B cell (primary cell): ENCODE results near the gene SCARF1. TPM values are rescaled to one million over a fixed set of nuclear protein-coding genes. Genes with fewer than 3 reads are reported as not detected.

Source experiments
- ATAC-seq: fragments of 200-7000 bp; cut with Tn5 transposase; one replicate; pipeline ENCODE4 v1.10.0; 2021; ENCODE audit warnings: low read depth, mild to moderate bottlenecking, moderate number of reproducible peaks, moderate library complexity
- CTCF ChIA-PET: fragments of 350-600 bp; sonication (Branson Sonifier 250); formaldehyde crosslinking; loops from one replicate; lab custom pipeline; 2021; ENCODE audit warnings: antibody characterized with exemption, inconsistent platforms; lab: Charles Lee
- POLR2A ChIA-PET: fragments of 350-600 bp; sonication (Branson Sonifier 250); formaldehyde crosslinking; loops from one replicate; lab custom pipeline; 2021; ENCODE audit warnings: antibody characterized with exemption; lab: Charles Lee
- DNase-seq: peaks from one replicate; pipeline ENCODE4 v3.0.0; 2013
- H2AFZ ChIP-seq: 2 replicates; pipeline ENCODE4 v1.6.1; 2012; ENCODE audit warnings: mild to moderate bottlenecking, low read depth, low read length; ENCODE audit not compliant: insufficient read depth, poor library complexity, severe bottlenecking
- H3K27ac ChIP-seq, 2 donors: 1 replicate in 1 of 2; 2 replicates in 1 of 2; pipeline ENCODE4 v1.5.1; 2012 to 2013; ENCODE audit warnings: low read length in 2 of 2, mild to moderate bottlenecking in 2 of 2, moderate library complexity in 1 of 2
- H3K27me3 ChIP-seq, 4 experiments: fragments of 200-600 bp in 1 of 4; sonication (generic) in 1 of 4; replicated peaks in 1 of 4; 1 replicate in 2 of 4; 2 replicates in 2 of 4; pipeline versions ENCODE4 v1.6.1 to v1.7.0; 2013 to 2016; ENCODE audit warnings: low read length in 3 of 4, mild to moderate bottlenecking in 2 of 4, mixed read lengths in 1 of 4, moderate library complexity in 1 of 4; ENCODE audit not compliant: insufficient read depth in 4 of 4, control insufficient read depth in 3 of 4; ENCODE audit errors: control extremely low read depth in 1 of 4
- H3K36me3 ChIP-seq, 2 experiments: replicated peaks in 1 of 2; 1 replicate in 1 of 2; 2 replicates in 1 of 2; pipeline versions ENCODE4 v1.6.1 to v1.7.1; 2013; ENCODE audit warnings: low read length in 1 of 2; ENCODE audit not compliant: insufficient read depth in 2 of 2, control insufficient read depth in 1 of 2; ENCODE audit errors: control extremely low read depth in 1 of 2, extremely low read depth in 1 of 2
- H3K4me1 ChIP-seq, 2 donors: fragments of 200-600 bp in 1 of 2; sonication (generic) in 1 of 2; 1 replicate in 1 of 2; 2 replicates in 1 of 2; pipeline versions ENCODE4 v1.5.1 to v1.6.1; 2013 to 2017; ENCODE audit warnings: low read length in 2 of 2; ENCODE audit not compliant: control insufficient read depth in 2 of 2, insufficient read depth in 2 of 2
- H3K4me2 ChIP-seq: replicated peaks from 2 replicates; pipeline ENCODE3; 2012; ENCODE audit warnings: mild to moderate bottlenecking, low read depth, low read length; ENCODE audit not compliant: poor library complexity, severe bottlenecking
- H3K4me3 ChIP-seq, 5 experiments: fragments of 200-600 bp in 1 of 5; sonication (generic) in 1 of 5; 1 replicate in 3 of 5; 2 replicates in 2 of 5; pipeline versions ENCODE4 v1.5.1 to v1.7.0; 2011 to 2016; ENCODE audit warnings: low read length in 4 of 5, mild to moderate bottlenecking in 4 of 5, low read depth in 2 of 5, control low read depth in 1 of 5, moderate library complexity in 1 of 5; ENCODE audit not compliant: insufficient read depth in 1 of 5; ENCODE audit errors: control extremely low read depth in 1 of 5, extremely low read depth in 1 of 5
- H3K79me2 ChIP-seq: fragments of 200-600 bp; sonication (generic); one replicate; pipeline ENCODE4 v1.6.0; 2016; ENCODE audit warnings: low read length; ENCODE audit not compliant: control insufficient read depth, insufficient read depth
- H3K9ac ChIP-seq: fragments of 200-600 bp; sonication (generic); 2 replicates; pipeline ENCODE4 v1.6.1; 2017; ENCODE audit warnings: mild to moderate bottlenecking, low read length, moderate library complexity
- H3K9me3 ChIP-seq, 3 donors: one replicate each; pipeline versions ENCODE4 v1.6.1 to v1.7.1; 2013; ENCODE audit warnings: low read length in 2 of 3; ENCODE audit not compliant: control insufficient read depth in 2 of 3, insufficient read depth in 1 of 3; ENCODE audit errors: control extremely low read depth in 1 of 3
- H4K20me1 ChIP-seq: 2 replicates; pipeline ENCODE4 v1.6.0; 2012; ENCODE audit warnings: mild to moderate bottlenecking, low read length; ENCODE audit not compliant: insufficient read depth, control insufficient read depth, poor library complexity, severe bottlenecking
- H3K27ac Mint-ChIP-seq: one replicate; pipeline ENCODE4 v1.8.0; 2021; ENCODE audit warnings: mixed read lengths
- H3K27me3 Mint-ChIP-seq: one replicate; pipeline ENCODE4 v1.8.0; 2021; ENCODE audit warnings: mixed read lengths
- H3K4me1 Mint-ChIP-seq: one replicate; pipeline ENCODE4 v1.8.0; 2021; ENCODE audit warnings: mixed read lengths
- H3K4me3 Mint-ChIP-seq: one replicate; pipeline ENCODE4 v1.8.0; 2021; ENCODE audit warnings: mixed read lengths
- H3K9me3 Mint-ChIP-seq: one replicate; pipeline ENCODE4 v1.8.0; 2022; ENCODE audit warnings: mixed read lengths; ENCODE audit not compliant: insufficient read depth
- CTCF ChIP-seq: fragments of 200-600 bp; IDR thresholded peaks from one replicate; pipeline ENCODE4 v1.8.0; 2022; ENCODE audit warnings: antibody characterized with exemption, mild to moderate bottlenecking
- EZH2 ChIP-seq: IDR thresholded peaks from 2 replicates; pipeline ENCODE4 v1.6.1; 2012; ENCODE audit warnings: borderline replicate concordance, low read depth, mild to moderate bottlenecking, moderate library complexity, low read length; ENCODE audit not compliant: insufficient read depth, poor library complexity, severe bottlenecking
- WGBS: methylation state at CpG from one replicate; pipeline ENCODE4 v1.1.5; 2013; ENCODE audit warnings: missing lambda C conversion rate; ENCODE audit not compliant: insufficient coverage; 5-methylcytosine and 5-hydroxymethylcytosine counted together
- intact Hi-C: fragments of 100-400 bp; cut with micrococcal nuclease; formaldehyde crosslinking; loops from one replicate; pipeline ENCODE4 v1.10.0; 2022
- polyA plus RNA-seq: library from polyadenylated mRNA; depleted of rRNA; stranded (reverse); fragments of >200 nt; gene quantifications from 2 replicates; pipeline ENCODE4 v1.2.3, GENCODE V29; 2012
- total RNA-seq, 2 donors: library from RNA; stranded (reverse); fragments of 120-200 nt in 1 of 2; gene quantifications; 1 replicate in 1 of 2; 2 replicates in 1 of 2; pipeline versions ENCODE4 v1.2.3 to v1.2.4, GENCODE V29; 2013 to 2022

The SCARF1 gene
- total and polyA plus RNA-seq, 2 donors (not counting 1 experiment from before 2014, with no cell fraction given) = 0.54 to 3.7 TPM

- Mint-ChIP-seq H3K27ac (peak overlapping the region; percentile 26), H3K27me3 (no peaks in the 10 kb centered on the region), H3K4me1 (peaks cover 27% of the 10 kb centered on the region), H3K4me3 (no peak overlapping the region), H3K9me3 (no peaks in the 10 kb centered on the region)
- peaks cover 0 to 19% of the 10 kb centered on the region in 2 donors for H3K4me1 ChIP-seq
- 92% methylated on average over 15 of the region's 19 CpGs for WGBS
- ATAC-seq (no peak), DNase-seq (no peak)
- H4K20me1 ChIP-seq = peaks cover 32% of the 10 kb centered on the region
- ChIA-PET POLR2A (interaction anchor here (0.6 kb wide), 2 partner anchors 8 to 28 kb away, joined by 4 to 6 read pairs; no protein-coding TSS in a partner anchor), CTCF (interaction anchor here (0.6 to 1.0 kb wide), 2 partner anchors 9 to 19 kb away, joined by 3 read pairs; no protein-coding TSS in a partner anchor)
- no peak overlapping the region for H3K27ac ChIP-seq
- peak overlapping the region; percentile 37 for H3K4me2 ChIP-seq
- H3K9ac ChIP-seq = no peak overlapping the region
- H3K27me3 ChIP-seq = no peaks in the 10 kb centered on the region
- TF ChIP-seq CTCF = no peak
- no peak for TF ChIP-seq EZH2
- H3K4me3 ChIP-seq = no peak overlapping the region
- H3K9me3 ChIP-seq = peaks cover 0 to 9% (median 0%) of the 10 kb centered on the region in 3 donors
- H3K79me2 ChIP-seq = peaks cover 18% of the 10 kb centered on the region
- intact Hi-C loops = loop anchor here (2.0 kb wide), 1 partner anchor 23 kb away; the partner anchor contains the start of gene SLC43A2
- peaks cover 0 to 25% of the 10 kb centered on the region in 2 experiments for H3K36me3 ChIP-seq
- H2AFZ ChIP-seq = no peak overlapping the region
Measured at GRCh38 chr17:1605681-1606351, 39.7 kb downstream of the SCARF1 start.
